Measurements from ENCODE around the gene STYX.

STYX gene

GRCh38 chr14:52701223-52701622 lies 28.7 kb upstream of the STYX start:
- H3K9me3 ChIP-seq (ENCODE audit: severe bottlenecking) = no peaks in the 10 kb centered on the region
- no peaks in the 10 kb centered on the region for H3K36me3 ChIP-seq
- no peak overlapping the region for H3K27ac ChIP-seq
- TF ChIP-seq CTCF (IDR thresholded peaks at IDR 0.05; ENCODE audit: low read depth, low read length) = no peak
- H3K27me3 ChIP-seq (ENCODE audit: insufficient read depth, low read depth, severe bottlenecking) = no peaks in the 10 kb centered on the region
- DNase-seq = no peak
- H3K4me3 ChIP-seq (ENCODE audit: low read depth, low read length) = no peak overlapping the region

- Histone ChIP-seq H3K4me3 (ENCODE audit: low read depth, low read length) (no peak overlapping the region), H3K27ac (no peak overlapping the region)
Measured at GRCh38 chr14:52703225-52703624, 26.7 kb upstream of the STYX start.

GRCh38 chr14:52703664-52704063 lies 26.3 kb upstream of the STYX start:
- no peaks in the 10 kb centered on the region for H3K27me3 ChIP-seq (ENCODE audit: insufficient read depth, low read depth, severe bottlenecking)
- no peak for TF ChIP-seq CTCF (IDR thresholded peaks at IDR 0.05; ENCODE audit: low read depth, low read length)
- H3K36me3 ChIP-seq = peaks cover 13% of the 10 kb centered on the region
- no peaks in the 10 kb centered on the region for H3K9me3 ChIP-seq (ENCODE audit: severe bottlenecking)
- H3K4me3 ChIP-seq (ENCODE audit: low read depth, low read length) = no peak overlapping the region
- H3K27ac ChIP-seq = no peak overlapping the region
- no peak for DNase-seq

More at GRCh38 chr14:52703225-52703624, 26.7 kb upstream of the STYX start:
- Histone ChIP-seq H3K27me3 (ENCODE audit: insufficient read depth, low read depth, severe bottlenecking) (no peaks in the 10 kb centered on the region), H3K9me3 (ENCODE audit: severe bottlenecking) (no peaks in the 10 kb centered on the region), H3K36me3 (peaks cover 9% of the 10 kb centered on the region)
- no peak for DNase-seq
- no peak for TF ChIP-seq CTCF (IDR thresholded peaks at IDR 0.05; ENCODE audit: low read depth, low read length)

DNA sequence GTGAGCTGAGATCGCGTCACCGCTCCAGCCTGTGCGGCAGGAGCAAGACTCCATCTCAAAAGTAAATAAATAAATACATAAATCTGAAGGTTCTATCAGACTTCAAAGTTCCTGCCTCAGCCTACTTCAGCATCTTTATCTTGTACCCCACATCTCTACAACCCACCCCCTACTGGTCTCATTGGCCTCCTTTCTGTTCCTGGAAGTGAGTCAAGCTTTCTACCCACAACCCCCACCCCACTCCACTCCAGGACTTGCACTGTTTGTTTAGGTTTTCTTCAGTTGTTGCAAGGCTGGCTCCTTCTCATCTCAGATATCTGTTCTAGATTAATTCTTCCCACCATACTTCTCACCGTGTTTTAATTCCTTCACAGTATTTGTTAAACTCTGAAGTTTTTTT lies 23.7 kb upstream of the STYX start:
- Histone ChIP-seq H3K9me3 (ENCODE audit: severe bottlenecking) (no peaks in the 10 kb centered on the region), H3K36me3 (peaks cover 39% of the 10 kb centered on the region), H3K4me3 (ENCODE audit: low read depth, low read length) (peak overlapping the region; percentile 94), H3K27me3 (ENCODE audit: insufficient read depth, low read depth, severe bottlenecking) (no peaks in the 10 kb centered on the region), H3K27ac (peak overlapping the region; percentile 96)
- DNase-seq = no peak
- no peak for TF ChIP-seq CTCF (IDR thresholded peaks at IDR 0.05; ENCODE audit: low read depth, low read length)

DNA sequence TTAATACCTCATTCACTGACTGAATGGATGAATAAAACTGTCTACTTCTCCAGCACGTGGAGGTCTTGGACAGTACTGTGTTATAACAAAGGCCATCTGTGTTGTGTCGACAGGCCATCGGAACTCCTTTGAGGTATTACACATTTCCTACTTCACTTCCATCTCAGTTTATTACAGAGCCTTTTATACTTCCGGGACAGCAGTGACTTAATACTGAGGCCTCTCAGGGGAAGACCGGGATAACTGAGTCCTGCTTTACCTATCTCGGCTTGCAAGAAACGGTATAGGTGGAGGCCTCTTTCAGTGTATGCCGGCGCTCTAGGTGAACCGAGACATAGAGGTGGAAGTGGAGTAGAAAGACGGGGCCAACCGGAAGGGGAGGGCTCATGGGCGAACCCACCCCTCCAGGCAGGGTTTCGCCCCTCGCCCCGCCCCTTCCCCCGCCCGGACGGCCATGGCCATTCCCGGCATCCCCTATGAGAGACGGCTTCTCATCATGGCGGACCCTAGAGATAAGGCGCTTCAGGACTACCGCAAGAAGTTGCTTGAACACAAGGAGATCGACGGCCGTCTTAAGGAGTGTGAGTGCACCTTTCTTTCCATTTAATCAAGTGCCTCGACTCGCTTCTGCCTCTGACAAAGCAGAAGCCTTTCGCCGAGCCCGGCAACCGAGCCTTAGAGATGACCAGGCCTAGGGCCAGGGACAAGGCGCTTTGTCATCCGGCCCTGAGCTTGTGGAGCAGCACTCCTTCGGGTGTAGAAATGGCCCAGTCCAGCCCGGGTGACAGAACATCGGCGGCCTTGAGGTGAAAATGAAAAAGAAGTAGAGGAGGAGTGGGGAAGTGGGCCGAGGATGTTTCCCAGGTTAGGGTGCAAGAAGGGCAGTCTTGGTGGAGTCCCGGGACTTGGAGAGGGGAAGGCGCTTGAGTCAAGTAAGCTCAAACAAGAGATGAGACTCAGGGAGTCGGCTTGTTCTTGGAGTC lies 23.0 kb upstream of the STYX start, which contains the start of gene PSMC6:
TSS of gene PSMC6 (plus strand) at position 477 of the 983 bp plus-strand sequence. CDS start at position 497, 20 bp downstream.
- peak; percentile 95 for DNase-seq
- H3K4me3 ChIP-seq (ENCODE audit: low read depth, low read length) = peak within 1 kb of the TSS; percentile 94
- no peak for TF ChIP-seq CTCF (IDR thresholded peaks at IDR 0.05; ENCODE audit: low read depth, low read length)
- H3K27ac ChIP-seq = peak within 1 kb of the TSS; percentile 96
- H3K9me3 ChIP-seq (ENCODE audit: severe bottlenecking) = no peaks in the 10 kb centered on the region
- H3K27me3 ChIP-seq (ENCODE audit: insufficient read depth, low read depth, severe bottlenecking) = no peaks in the 10 kb centered on the region
- peaks cover 47% of the 10 kb centered on the region for H3K36me3 ChIP-seq

All from WERI-Rb-1 (cell line).